IMR-90 (cell line): ENCODE results near the gene TTC7B. TPM values are rescaled to one million over a fixed set of nuclear protein-coding genes. Genes with fewer than 3 reads are reported as not detected.

Experiments used
- ATAC-seq: fragments of 200-7000 bp; cut with Tn5 transposase; 2 replicates; pipeline ENCODE4 v1.9.1; 2020; ENCODE audit warnings: low read depth, mild to moderate bottlenecking, moderate library complexity
- BruUV-seq: library from RNA; stranded (reverse); fragments of 400-500 nt; replicated peaks from 2 replicates; lab custom pipeline; 2021; lab: Mats Ljungman, UMichigan
- CTCF ChIA-PET: fragments of 300-600 bp; formaldehyde crosslinking; extraction: SDS; loops from one replicate; lab custom pipeline; 2021; ENCODE audit warnings: antibody characterized with exemption; lab: Yijun Ruan, JAX
- POLR2A ChIA-PET: fragments of 300-600 bp; sonication (Branson Sonifier 250); formaldehyde crosslinking; loops from one replicate; lab custom pipeline; 2022; ENCODE audit warnings: antibody characterized with exemption; ENCODE audit not compliant: unreplicated experiment; lab: Charles Lee
- DNase-seq: peaks from one replicate; pipeline ENCODE4 v3.0.0; 2013
- H2AFZ ChIP-seq: replicated peaks from 2 replicates; pipeline ENCODE3; 2013; ENCODE audit warnings: low read length, mild to moderate bottlenecking; ENCODE audit not compliant: poor library complexity
- H2AK5ac ChIP-seq: 2 replicates; pipeline ENCODE4 v1.6.1; 2013; ENCODE audit warnings: low read depth, low read length, inconsistent platforms
- H2AK9ac ChIP-seq: replicated peaks from 2 replicates; pipeline ENCODE3; 2013; ENCODE audit warnings: mild to moderate bottlenecking, low read depth, low read length, moderate library complexity; ENCODE audit not compliant: poor library complexity
- H2BK120ac ChIP-seq: 2 replicates; pipeline ENCODE4 v1.6.1; 2013; ENCODE audit warnings: low read depth, low read length, inconsistent platforms
- H2BK15ac ChIP-seq: 3 replicates; pipeline ENCODE4 v1.6.1; 2013; ENCODE audit warnings: low read depth, low read length, inconsistent platforms
- H2BK20ac ChIP-seq: 2 replicates; pipeline ENCODE4 v1.6.1; 2013; ENCODE audit warnings: low read depth, mild to moderate bottlenecking, inconsistent platforms, low read length, moderate library complexity
- H2BK5ac ChIP-seq: 2 replicates; pipeline ENCODE4 v1.6.1; 2013; ENCODE audit warnings: mild to moderate bottlenecking, low read depth, low read length, inconsistent platforms; ENCODE audit not compliant: poor library complexity, severe bottlenecking
- H3K14ac ChIP-seq: replicated peaks from 2 replicates; pipeline ENCODE4 v1.6.1; 2013; ENCODE audit warnings: low read depth, low read length, inconsistent platforms
- H3K18ac ChIP-seq: 2 replicates; pipeline ENCODE4 v1.6.1; 2013; ENCODE audit warnings: low read depth, low read length, control low read depth
- H3K23ac ChIP-seq: 2 replicates; pipeline ENCODE4 v1.6.1; 2013; ENCODE audit warnings: low read depth, low read length, inconsistent platforms
- H3K27ac ChIP-seq: 2 replicates; pipeline ENCODE4 v1.5.1; 2013; ENCODE audit warnings: mild to moderate bottlenecking, control low read depth, low read length; ENCODE audit not compliant: insufficient read depth
- H3K27me3 ChIP-seq: 2 replicates; pipeline ENCODE4 v1.6.1; 2013; ENCODE audit warnings: low read length; ENCODE audit not compliant: control insufficient read depth, insufficient read depth
- H3K36me3 ChIP-seq: 2 replicates; pipeline ENCODE4 v1.6.1; 2013; ENCODE audit warnings: low read length, mixed read lengths; ENCODE audit not compliant: control insufficient read depth, insufficient read depth
- H3K4ac ChIP-seq: 2 replicates; pipeline ENCODE4 v1.6.1; 2013; ENCODE audit warnings: low read depth, low read length, inconsistent platforms
- H3K4me1 ChIP-seq: 2 replicates; pipeline ENCODE4 v1.6.1; 2013; ENCODE audit warnings: low read length, mixed read lengths; ENCODE audit not compliant: control insufficient read depth, insufficient read depth
- H3K4me2 ChIP-seq: 2 replicates; pipeline ENCODE4 v1.6.1; 2013; ENCODE audit warnings: low read depth, mild to moderate bottlenecking, control low read depth, low read length, moderate library complexity
- H3K4me3 ChIP-seq: 2 replicates; pipeline ENCODE4 v1.5.1; 2013; ENCODE audit warnings: low read depth, mild to moderate bottlenecking, control low read depth, low read length, moderate library complexity; ENCODE audit not compliant: insufficient read depth
- H3K56ac ChIP-seq: 2 replicates; pipeline ENCODE4 v1.6.1; 2013; ENCODE audit warnings: low read length, inconsistent platforms; ENCODE audit not compliant: insufficient read depth; ENCODE audit errors: extremely low read depth
- H3K79me1 ChIP-seq, 2 experiments: 2 replicates each; pipeline ENCODE4 v1.6.1; 2013; ENCODE audit warnings: low read length in 2 of 2, inconsistent platforms in 1 of 2, low read depth in 1 of 2
- H3K9ac ChIP-seq: 2 replicates; pipeline ENCODE4 v1.6.1; 2013; ENCODE audit warnings: low read depth, low read length, control low read depth
- H3K9me1 ChIP-seq: 2 replicates; pipeline ENCODE4 v1.6.1; 2013; ENCODE audit warnings: low read length, inconsistent platforms; ENCODE audit not compliant: insufficient read depth
- H3K9me3 ChIP-seq: 2 replicates; pipeline ENCODE4 v1.6.1; 2013; ENCODE audit warnings: low read length; ENCODE audit not compliant: control insufficient read depth, insufficient read depth
- H4K20me1 ChIP-seq: 2 replicates; pipeline ENCODE4 v1.6.1; 2013; ENCODE audit warnings: low read length, inconsistent platforms; ENCODE audit not compliant: insufficient read depth
- H4K5ac ChIP-seq: 2 replicates; pipeline ENCODE4 v1.6.1; 2013; ENCODE audit warnings: mild to moderate bottlenecking, low read depth, low read length, control low read depth
- H4K8ac ChIP-seq, 2 experiments: 2 replicates each; pipeline ENCODE4 v1.6.1; 2013; ENCODE audit warnings: low read depth in 2 of 2, low read length in 2 of 2, control low read depth in 1 of 2, inconsistent platforms in 1 of 2
- H4K91ac ChIP-seq: 2 replicates; pipeline ENCODE4 v1.6.1; 2013; ENCODE audit warnings: low read depth, low read length, inconsistent platforms; ENCODE audit not compliant: insufficient read depth
- SMC3 ChIP-seq: fragments of 150-350 bp; IDR thresholded peaks from 2 replicates; pipeline ENCODE4 v1.6.1; 2016; ENCODE audit warnings: low read depth, mild to moderate bottlenecking, antibody characterized with exemption, low read length, moderate library complexity
- WGBS, 2 experiments: methylation state at CpG; one replicate each; pipeline versions ENCODE4 v1.1.5 to v1.1.7; 2013; ENCODE audit warnings: missing lambda C conversion rate in 2 of 2; ENCODE audit not compliant: insufficient read length in 1 of 2; ENCODE audit errors: extremely low coverage in 2 of 2; 5-methylcytosine and 5-hydroxymethylcytosine counted together
- dilution Hi-C: fragments of 300-500 bp; cut with HindIII; formaldehyde crosslinking; loops from one replicate; pipeline ENCODE4 v1.14.3; 2018; ENCODE audit warnings: low sequenced_read_pairs; ENCODE audit not compliant: unreplicated experiment
- in situ Hi-C: fragments of 300-500 bp; cut with MboI; formaldehyde crosslinking; loops from 3 replicates; pipeline ENCODE4 v1.14.3; 2019; ENCODE audit warnings: low sequenced_read_pairs, inconsistent platforms, mixed read lengths
- intact Hi-C: fragments of 100-400 bp; cut with micrococcal nuclease; formaldehyde crosslinking; loops from 2 replicates; pipeline ENCODE4 v1.10.0; 2022
- polyA plus RNA-seq, 3 experiments: library from polyadenylated mRNA; depleted of rRNA; stranded (reverse); fragments of >200 nt; gene quantifications; 2 replicates each; pipeline ENCODE4 v1.2.3, GENCODE V29; 2012; ENCODE audit warnings: low replicate concordance in 1 of 3
- total RNA-seq: library from RNA; depleted of rRNA; stranded (reverse); fragments of >200 nt; gene quantifications from 2 replicates; pipeline ENCODE4 v1.2.3, GENCODE V29; 2012
- TF ChIP-seq, protein P1 (sequence below): fragments of 150-350 bp; IDR thresholded peaks from 2 replicates; pipeline ENCODE4 v1.6.1; 2016; ENCODE audit warnings: low read depth, mild to moderate bottlenecking, low read length, moderate library complexity, borderline replicate concordance

TTC7B gene
- total and polyA plus RNA-seq, 2 of the 4 experiments (the other 2 are of a cell fraction), result 18.1 to 35.3 TPM

GRCh38 chr14:90805662-90806540 lies 10.3 kb downstream of the TTC7B start:
- H3K9me3 ChIP-seq, result no peaks in the 10 kb centered on the region
- H2BK20ac ChIP-seq, result no peak overlapping the region
- no peak overlapping the region for H3K27ac ChIP-seq
- DNase-seq, result no peak
- no peaks in the 10 kb centered on the region for H3K27me3 ChIP-seq
- peaks cover 20% of the 10 kb centered on the region for H3K9me1 ChIP-seq
- no peak for ATAC-seq
- H3K18ac ChIP-seq, result no peak overlapping the region
- no peak overlapping the region for H3K9ac ChIP-seq
- H3K4me1 ChIP-seq, result peaks cover 2% of the 10 kb centered on the region; the same call in 1 of the 2 replicates
- POLR2A ChIA-PET, result no interaction called here
- in situ Hi-C loops (no loop called here), dilution Hi-C loops (no loop called here), intact Hi-C loops (no loop called here)
- no TSS peak for BruUV-seq
- H2AK9ac ChIP-seq, result no peak overlapping the region
- H3K36me3 ChIP-seq, result no peaks in the 10 kb centered on the region
- H3K4me3 ChIP-seq, result no peak overlapping the region
- H3K4me2 ChIP-seq, result no peak overlapping the region
- H2BK15ac ChIP-seq, result no peak overlapping the region
- H2BK5ac ChIP-seq, result no peak overlapping the region
- WGBS, 2 experiments, result 95% methylated on average over 3 of the region's 21 CpGs; no CpG with 5 or more reads in 1 of the 2 experiments
- no peak overlapping the region for H3K14ac ChIP-seq
- no peak overlapping the region for H2BK120ac ChIP-seq
- H2AFZ ChIP-seq, result no peak overlapping the region
- CTCF ChIA-PET, result no interaction called here
- H3K23ac ChIP-seq, result no peak overlapping the region
- no peak overlapping the region for H4K5ac ChIP-seq
- H3K79me1 ChIP-seq, result peaks cover 26 to 62% of the 10 kb centered on the region in 2 experiments
- no peak overlapping the region for H2AK5ac ChIP-seq
- H4K8ac ChIP-seq, result no peak overlapping the region
- H4K91ac ChIP-seq, result no peak overlapping the region
- no peak overlapping the region for H3K56ac ChIP-seq
- H4K20me1 ChIP-seq, result peaks cover 21% of the 10 kb centered on the region
- TF ChIP-seq SMC3, result no peak
- TF ChIP-seq, protein P1, sequence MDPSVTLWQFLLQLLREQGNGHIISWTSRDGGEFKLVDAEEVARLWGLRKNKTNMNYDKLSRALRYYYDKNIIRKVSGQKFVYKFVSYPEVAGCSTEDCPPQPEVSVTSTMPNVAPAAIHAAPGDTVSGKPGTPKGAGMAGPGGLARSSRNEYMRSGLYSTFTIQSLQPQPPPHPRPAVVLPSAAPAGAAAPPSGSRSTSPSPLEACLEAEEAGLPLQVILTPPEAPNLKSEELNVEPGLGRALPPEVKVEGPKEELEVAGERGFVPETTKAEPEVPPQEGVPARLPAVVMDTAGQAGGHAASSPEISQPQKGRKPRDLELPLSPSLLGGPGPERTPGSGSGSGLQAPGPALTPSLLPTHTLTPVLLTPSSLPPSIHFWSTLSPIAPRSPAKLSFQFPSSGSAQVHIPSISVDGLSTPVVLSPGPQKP, result no peak
- no peak overlapping the region for H3K4ac ChIP-seq
